Measurements from ENCODE around the gene FAM193B.

FAM193B gene

GRCh38 chr5:177554474-177555111 lies at the start of gene FAM193B:
TSS of gene FAM193B (minus strand) at chr5:177554563. CDS start at chr5:177554458, 105 bp downstream.
- peak; percentile 96 for DNase-seq

GRCh38 chr5:177604116-177604521 lies 49.8 kb upstream of the FAM193B start:
- no peak for DNase-seq

- DNase-seq, result no peak
These were observed 49.3 kb upstream of the FAM193B start for GRCh38 chr5:177603631-177604030.

GRCh38 chr5:177602458-177602830 lies 48.1 kb upstream of the FAM193B start:
- DNase-seq, result no peak

GRCh38 chr5:177601577-177602457 lies 47.5 kb upstream of the FAM193B start:
- DNase-seq, result no peak

GRCh38 chr5:177601126-177601525 lies 46.8 kb upstream of the FAM193B start:
- DNase-seq, result no peak

GRCh38 chr5:177600508-177601018 lies 46.2 kb upstream of the FAM193B start:
- peak; percentile 9 for DNase-seq

GRCh38 chr5:177599731-177600507 lies 45.6 kb upstream of the FAM193B start, which contains the start of gene B4GALT7:
TSS of gene B4GALT7 (plus strand) at chr5:177600132. CDS start at chr5:177600211, 79 bp downstream.
- DNase-seq, result peak; percentile 84

GRCh38 chr5:177598477-177598876 lies 44.1 kb upstream of the FAM193B start:
- no peak for DNase-seq

GRCh38 chr5:177596775-177597238 lies 42.4 kb upstream of the FAM193B start:
- no peak for DNase-seq

- no peak for DNase-seq
These were observed 41.8 kb upstream of the FAM193B start for GRCh38 chr5:177595991-177596774.

- no peak for DNase-seq
These were observed 40.7 kb upstream of the FAM193B start for GRCh38 chr5:177595026-177595585.

GRCh38 chr5:177594071-177594470 lies 39.7 kb upstream of the FAM193B start:
- DNase-seq, result no peak

GRCh38 chr5:177593511-177593910 lies 39.1 kb upstream of the FAM193B start:
- no peak for DNase-seq

GRCh38 chr5:177592905-177593304 lies 38.5 kb upstream of the FAM193B start:
- DNase-seq, result no peak

GRCh38 chr5:177592010-177592834 lies 37.9 kb upstream of the FAM193B start, which contains the start of gene TMED9:
TSS of gene TMED9 (plus strand) at chr5:177592203. CDS start at chr5:177592215, 12 bp downstream.
- DNase-seq, result peak; percentile 90

- DNase-seq, result no peak
These were observed 37.3 kb upstream of the FAM193B start for GRCh38 chr5:177591690-177592009.

GRCh38 chr5:177590406-177590805 lies 36.0 kb upstream of the FAM193B start:
- no peak for DNase-seq

GRCh38 chr5:177588413-177588909 lies 34.1 kb upstream of the FAM193B start:
- DNase-seq, result no peak

GRCh38 chr5:177578316-177578715 lies 24.0 kb upstream of the FAM193B start:
- no peak for DNase-seq

GRCh38 chr5:177576169-177576568 lies 21.8 kb upstream of the FAM193B start:
- no peak for DNase-seq
